Measurements from ENCODE around the gene PTBP3. TPM values are rescaled to one million over a fixed set of nuclear protein-coding genes. Genes with fewer than 3 reads are reported as not detected.

Gene PTBP3
- total and polyA plus RNA-seq, 2 of the 4 experiments (the other 2 are of a cell fraction), result 8.6 to 15.6 TPM

DNA sequence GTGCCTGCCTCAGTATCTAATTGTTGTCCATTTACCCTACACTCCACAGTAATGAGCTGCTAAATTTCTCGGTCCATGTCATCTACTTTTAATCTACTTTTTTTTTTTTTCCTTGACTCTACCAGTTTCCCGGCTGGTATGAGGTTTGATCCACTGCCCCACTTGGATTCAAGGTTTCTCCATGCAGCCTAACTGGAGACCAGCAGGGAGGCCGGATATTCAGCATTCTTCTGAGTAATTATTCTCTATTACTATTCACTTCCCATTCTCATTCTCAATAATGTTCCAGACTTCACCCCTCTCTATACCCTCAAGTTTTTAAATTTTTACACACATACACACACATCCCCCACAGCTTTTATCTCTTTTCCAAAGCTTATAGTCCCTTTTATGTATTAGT, 107.3 kb downstream of the PTBP3 start:
- Histone ChIP-seq H4K5ac (ENCODE audit: low read depth, low read length) (no peak overlapping the region), H3K4me3 (ENCODE audit: insufficient read depth, low read depth, low read length) (no peak overlapping the region), H3K27me3 (ENCODE audit: control insufficient read depth, insufficient read depth, low read length) (no peaks in the 10 kb centered on the region), H3K23ac (ENCODE audit: low read depth, low read length) (no peak overlapping the region), H3K9me1 (ENCODE audit: insufficient read depth, low read length) (peaks cover 7% of the 10 kb centered on the region), H3K9ac (ENCODE audit: low read depth, low read length) (no peak overlapping the region), H3K4me1 (ENCODE audit: control insufficient read depth, insufficient read depth, low read length) (peaks cover 8% of the 10 kb centered on the region), H2AFZ (replicated peaks; ENCODE audit: low read length, poor library complexity) (no peak overlapping the region), H3K27ac (ENCODE audit: insufficient read depth, low read length) (no peak overlapping the region), H3K79me1 (ENCODE audit: low read depth in 1 of 2, low read length in 2 of 2) (peaks cover 3 to 28% of the 10 kb centered on the region in 2 experiments; a peak in 2 of 4 replicates), H2BK5ac (ENCODE audit: low read depth, low read length, poor library complexity, severe bottlenecking) (no peak overlapping the region), H3K36me3 (ENCODE audit: control insufficient read depth, insufficient read depth, low read length) (peaks cover 11% of the 10 kb centered on the region), H2BK15ac (ENCODE audit: low read depth, low read length) (no peak overlapping the region), H3K9me3 (ENCODE audit: control insufficient read depth, insufficient read depth, low read length) (no peaks in the 10 kb centered on the region), H4K8ac (ENCODE audit: low read depth in 2 of 2, low read length in 2 of 2) (no peak overlapping the region), H3K18ac (ENCODE audit: low read depth, low read length) (no peak overlapping the region), H3K4me2 (ENCODE audit: low read depth, low read length) (no peak overlapping the region), H3K4ac (ENCODE audit: low read depth, low read length) (no peak overlapping the region), H2BK20ac (ENCODE audit: low read depth, low read length) (no peak overlapping the region), H2AK9ac (replicated peaks; ENCODE audit: low read depth, low read length, poor library complexity) (no peak overlapping the region), H2AK5ac (ENCODE audit: low read depth, low read length) (no peak overlapping the region), H3K56ac (ENCODE audit: extremely low read depth, insufficient read depth, low read length) (no peak overlapping the region), H4K91ac (ENCODE audit: insufficient read depth, low read depth, low read length) (no peak overlapping the region), H4K20me1 (ENCODE audit: insufficient read depth, low read length) (peaks cover 10% of the 10 kb centered on the region), H2BK120ac (ENCODE audit: low read depth, low read length) (no peak overlapping the region), H3K14ac (replicated peaks; ENCODE audit: low read depth, low read length) (no peak overlapping the region)
- TF ChIP-seq NFE2L2 (IDR thresholded peaks at IDR 0.05; ENCODE audit: low read depth, low read length) (no peak), RCOR1 (IDR thresholded peaks at IDR 0.05; ENCODE audit: insufficient replicate concordance, low read length) (no peak), CEBPB (IDR thresholded peaks at IDR 0.05; ENCODE audit: low read depth, low read length) (no peak), MAZ (IDR thresholded peaks at IDR 0.05; ENCODE audit: borderline replicate concordance, low read depth, low read length) (no peak), FOS (IDR thresholded peaks at IDR 0.05; ENCODE audit: low read depth, low read length) (no peak), MAFK (IDR thresholded peaks at IDR 0.05; ENCODE audit: low read depth, low read length) (no peak), CHD1 (IDR thresholded peaks at IDR 0.05; ENCODE audit: low read depth, low read length) (no peak)
- TF ChIP-seq, protein P1, sequence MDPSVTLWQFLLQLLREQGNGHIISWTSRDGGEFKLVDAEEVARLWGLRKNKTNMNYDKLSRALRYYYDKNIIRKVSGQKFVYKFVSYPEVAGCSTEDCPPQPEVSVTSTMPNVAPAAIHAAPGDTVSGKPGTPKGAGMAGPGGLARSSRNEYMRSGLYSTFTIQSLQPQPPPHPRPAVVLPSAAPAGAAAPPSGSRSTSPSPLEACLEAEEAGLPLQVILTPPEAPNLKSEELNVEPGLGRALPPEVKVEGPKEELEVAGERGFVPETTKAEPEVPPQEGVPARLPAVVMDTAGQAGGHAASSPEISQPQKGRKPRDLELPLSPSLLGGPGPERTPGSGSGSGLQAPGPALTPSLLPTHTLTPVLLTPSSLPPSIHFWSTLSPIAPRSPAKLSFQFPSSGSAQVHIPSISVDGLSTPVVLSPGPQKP (IDR thresholded peaks at IDR 0.05; ENCODE audit: borderline replicate concordance, low read depth, low read length), result no peak
- TF ChIP-seq, protein P2, sequence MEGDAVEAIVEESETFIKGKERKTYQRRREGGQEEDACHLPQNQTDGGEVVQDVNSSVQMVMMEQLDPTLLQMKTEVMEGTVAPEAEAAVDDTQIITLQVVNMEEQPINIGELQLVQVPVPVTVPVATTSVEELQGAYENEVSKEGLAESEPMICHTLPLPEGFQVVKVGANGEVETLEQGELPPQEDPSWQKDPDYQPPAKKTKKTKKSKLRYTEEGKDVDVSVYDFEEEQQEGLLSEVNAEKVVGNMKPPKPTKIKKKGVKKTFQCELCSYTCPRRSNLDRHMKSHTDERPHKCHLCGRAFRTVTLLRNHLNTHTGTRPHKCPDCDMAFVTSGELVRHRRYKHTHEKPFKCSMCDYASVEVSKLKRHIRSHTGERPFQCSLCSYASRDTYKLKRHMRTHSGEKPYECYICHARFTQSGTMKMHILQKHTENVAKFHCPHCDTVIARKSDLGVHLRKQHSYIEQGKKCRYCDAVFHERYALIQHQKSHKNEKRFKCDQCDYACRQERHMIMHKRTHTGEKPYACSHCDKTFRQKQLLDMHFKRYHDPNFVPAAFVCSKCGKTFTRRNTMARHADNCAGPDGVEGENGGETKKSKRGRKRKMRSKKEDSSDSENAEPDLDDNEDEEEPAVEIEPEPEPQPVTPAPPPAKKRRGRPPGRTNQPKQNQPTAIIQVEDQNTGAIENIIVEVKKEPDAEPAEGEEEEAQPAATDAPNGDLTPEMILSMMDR (conservative IDR thresholded peaks at IDR 0.05; ENCODE audit: low read depth, low read length), result no peak
- WGBS, 2 experiments (ENCODE audit: extremely low coverage in 2 of 2, insufficient read length in 1 of 2), result 94% methylated on average over 3 of the region's 3 CpGs; no CpG with 5 or more reads in 1 of the 2 experiments
- no TSS peak for BruUV-seq (replicated peaks)
- DNase-seq (no peak), ATAC-seq (ENCODE audit: low read depth) (no peak)
- ChIA-PET CTCF (no interaction called here), POLR2A (ENCODE audit: unreplicated experiment) (no interaction called here)
- in situ Hi-C loops (cut with MboI; ENCODE audit: low sequenced_read_pairs) (no loop called here), intact Hi-C loops (cut with micrococcal nuclease) (no loop called here), dilution Hi-C loops (cut with HindIII; ENCODE audit: low sequenced_read_pairs, unreplicated experiment) (no loop called here)

All from IMR-90 (cell line).